Embryonic facial prominence (tissue), 1 donor: Measurements from ENCODE around the gene RABL3.
"Not testable (repeated sequence)": the region's sequence is repeated elsewhere in the genome, so short reads cannot be mapped to it uniquely, and the experiment has no call there.

ENCODE experiments used
- DNase-seq: peaks from one replicate; pipeline ENCODE4 v3.0.0-alpha.2; 2016; ENCODE audit errors: extremely low spot score

The RABL3 gene

DNA sequence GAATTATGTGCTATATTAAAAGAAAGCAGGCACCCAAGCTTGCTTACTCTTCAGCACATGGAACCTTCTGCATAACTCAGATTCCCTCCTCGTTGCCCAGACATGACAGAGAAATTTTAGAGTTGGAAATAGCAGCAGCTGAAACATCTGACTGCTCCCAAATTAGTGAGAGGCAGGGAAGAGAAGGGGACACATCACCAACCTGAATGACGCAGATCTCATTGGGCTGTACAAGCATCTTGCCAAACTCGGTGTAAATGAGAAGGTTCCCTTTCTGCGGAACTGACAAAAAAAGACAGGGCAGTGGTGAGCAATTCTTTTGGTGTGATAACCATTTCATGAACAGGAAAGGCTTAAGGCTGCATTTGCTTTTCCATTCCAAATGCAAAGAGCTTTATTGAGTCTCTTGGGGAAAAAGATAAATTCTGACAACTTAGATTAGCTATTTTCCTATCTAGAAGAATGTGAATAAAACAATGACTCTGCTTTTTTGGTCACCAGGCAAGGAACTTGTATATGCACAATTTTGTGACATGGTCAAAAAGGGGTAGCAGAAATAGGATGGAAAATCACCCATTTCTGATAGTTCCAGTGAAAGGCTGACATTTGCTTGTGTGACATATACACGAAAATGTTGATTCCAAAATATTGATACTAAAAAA lies 95.4 kb downstream of the RABL3 start:
- DNase-seq = no peak

DNA sequence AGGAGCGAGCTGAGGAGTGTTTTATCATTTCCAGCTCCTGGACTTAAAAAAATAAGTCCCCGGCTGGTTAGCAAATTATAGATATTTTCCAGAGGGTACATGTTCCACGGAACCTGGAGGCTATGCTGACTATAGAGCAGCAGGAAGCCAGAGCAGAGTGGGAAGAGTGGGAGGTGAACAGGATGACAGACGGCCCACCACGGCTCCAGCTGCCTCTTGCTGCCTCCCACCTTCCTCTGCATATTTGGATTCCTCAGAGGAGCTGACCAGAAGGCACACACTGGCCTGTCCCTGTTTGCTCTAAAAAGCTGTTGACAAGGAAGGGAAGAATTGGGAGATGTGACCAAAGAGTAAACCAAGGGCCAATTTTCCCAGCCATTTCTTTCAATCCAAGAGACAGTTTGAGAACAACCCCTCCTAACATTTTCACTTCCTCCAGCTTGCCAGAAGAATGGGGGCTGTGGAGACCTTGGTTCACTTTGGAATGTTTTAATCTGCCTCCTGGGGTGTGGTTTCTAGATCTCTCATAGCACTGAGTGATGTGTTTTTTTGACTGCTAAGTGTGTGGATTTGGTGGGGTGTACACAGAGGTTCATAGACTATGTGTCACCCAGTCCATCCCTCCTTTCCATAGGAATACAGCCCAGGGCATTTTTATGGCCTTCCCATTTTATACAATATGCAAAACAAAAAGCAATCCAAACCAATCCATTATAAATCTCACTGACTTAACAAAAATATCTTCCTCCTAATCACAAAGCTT lies 97.1 kb downstream of the RABL3 start:
- DNase-seq = no peak

DNA sequence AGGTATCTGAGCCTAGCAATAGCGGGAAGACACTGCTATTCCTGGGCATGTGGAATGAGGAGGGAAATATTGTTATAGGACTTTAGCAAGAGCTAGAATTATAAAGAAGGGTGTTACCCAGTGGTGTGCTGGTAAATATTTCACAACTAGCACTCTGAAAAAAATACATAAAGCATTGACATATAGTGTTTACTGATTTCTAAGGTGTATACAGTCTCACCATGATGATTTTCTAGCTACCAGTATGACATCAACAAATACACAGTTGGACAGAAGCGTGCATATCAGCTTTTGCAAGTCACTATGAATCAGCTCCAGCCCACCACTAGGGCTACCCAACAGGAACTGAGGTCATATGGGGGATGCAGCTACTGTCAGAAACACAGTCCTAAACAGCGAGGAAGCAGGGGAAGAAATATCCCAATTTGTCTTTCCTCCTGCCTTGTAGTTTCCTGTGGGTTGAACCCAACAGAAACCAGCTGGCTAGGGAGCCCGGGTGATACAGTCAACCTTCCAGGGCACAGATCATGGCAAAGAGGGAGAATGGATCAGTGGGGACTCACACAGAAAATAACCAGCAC lies 99.9 kb downstream of the RABL3 start:
- no peak for DNase-seq

DNA sequence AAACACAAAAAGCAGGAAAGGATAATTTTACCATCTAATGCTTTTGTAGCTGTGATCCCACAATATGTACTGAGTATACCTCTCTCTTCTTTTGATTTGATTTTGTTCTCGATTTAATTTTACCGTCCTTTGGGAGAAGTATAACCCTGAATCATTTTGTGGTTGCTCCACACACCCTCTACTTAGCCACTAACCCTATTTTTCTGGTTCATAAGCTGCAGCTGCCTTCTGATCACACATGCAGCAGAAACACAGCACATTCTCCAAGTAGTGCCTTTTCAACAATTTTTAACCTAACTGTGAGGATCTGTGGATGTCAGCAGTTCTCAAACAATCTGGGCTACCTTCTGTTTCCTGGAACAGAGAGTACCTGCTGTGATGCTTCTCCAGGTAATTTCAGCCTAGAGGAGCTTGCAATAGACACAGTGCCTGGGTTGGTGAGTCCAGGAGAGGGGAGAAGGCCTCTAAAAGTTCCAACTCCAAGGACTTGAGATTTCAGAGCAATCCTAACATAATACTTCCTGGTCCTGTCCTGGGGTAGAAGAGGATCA lies 100.5 kb downstream of the RABL3 start:
- no peak for DNase-seq

DNA sequence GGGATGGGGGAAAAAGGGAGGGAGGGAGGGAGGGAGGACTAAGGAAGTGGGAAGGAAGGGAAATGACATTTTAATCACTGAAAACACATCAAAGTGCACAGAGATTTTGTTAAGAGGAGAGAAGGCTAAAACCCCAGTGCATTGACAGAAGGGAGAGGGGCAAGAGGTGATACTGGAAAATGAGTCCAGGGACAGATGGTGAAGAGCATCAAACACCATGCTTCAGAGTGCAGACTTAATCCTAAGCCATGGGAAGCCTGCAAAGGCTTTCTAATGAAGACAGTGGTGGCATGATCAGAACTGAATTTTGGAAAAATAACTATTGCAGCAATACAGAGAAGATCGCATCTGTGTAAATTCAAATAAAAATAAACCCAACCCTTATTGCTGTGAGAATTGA lies 102.1 kb downstream of the RABL3 start:
- DNase-seq = no peak

DNA sequence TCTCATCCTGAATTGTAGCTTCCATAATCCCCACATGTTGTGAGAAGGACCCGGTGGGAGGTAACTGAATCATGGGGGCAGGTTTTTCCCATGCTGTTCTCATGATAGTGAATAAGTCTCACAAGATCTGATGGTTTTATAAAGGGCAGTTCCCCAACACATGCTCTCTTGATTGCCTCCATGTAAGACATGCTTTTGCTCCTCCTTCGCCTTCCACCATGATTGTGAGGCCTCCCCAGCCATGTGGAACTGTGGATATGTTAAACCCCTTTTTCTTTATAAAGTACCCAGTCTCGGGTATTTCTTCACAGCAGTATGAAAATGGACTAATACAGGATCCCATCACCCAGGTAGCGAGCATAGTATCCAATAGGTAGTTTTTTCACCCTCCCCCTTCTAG lies 103.5 kb downstream of the RABL3 start:
- DNase-seq = not testable (repeated sequence)

DNA sequence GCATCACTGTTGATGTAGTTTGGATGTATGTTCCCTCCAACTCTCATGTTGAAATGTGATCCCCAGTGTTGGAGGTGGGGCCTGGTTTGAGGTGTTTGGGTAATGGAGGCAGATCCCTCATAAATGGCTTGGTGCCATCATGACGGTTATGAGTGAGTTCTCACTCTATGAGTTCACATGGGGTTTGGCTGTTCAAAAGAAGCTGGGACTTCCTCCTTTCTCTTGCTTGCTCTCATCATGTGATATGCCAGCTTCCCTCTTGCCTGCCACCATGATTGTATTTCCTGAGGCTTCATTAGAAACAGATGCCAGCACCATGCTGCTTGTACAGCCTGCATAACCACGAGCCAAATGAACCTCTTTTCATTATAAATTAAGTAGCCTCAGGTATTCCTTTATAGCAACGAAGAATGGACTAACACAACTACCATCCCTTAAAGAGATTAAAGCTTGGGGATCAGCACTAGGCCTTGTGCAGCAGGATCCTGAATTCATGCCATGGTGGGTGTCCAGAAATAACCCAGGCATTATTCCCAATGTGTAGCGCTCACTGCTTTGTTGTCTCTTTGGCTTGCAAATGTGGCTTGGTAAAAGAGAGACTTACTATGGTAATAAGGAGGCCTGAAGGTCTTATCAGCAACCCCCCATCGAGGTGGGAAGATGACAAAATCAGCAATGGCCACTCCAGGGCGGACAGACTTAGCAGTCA lies 104.3 kb downstream of the RABL3 start:
- DNase-seq = no peak

DNA sequence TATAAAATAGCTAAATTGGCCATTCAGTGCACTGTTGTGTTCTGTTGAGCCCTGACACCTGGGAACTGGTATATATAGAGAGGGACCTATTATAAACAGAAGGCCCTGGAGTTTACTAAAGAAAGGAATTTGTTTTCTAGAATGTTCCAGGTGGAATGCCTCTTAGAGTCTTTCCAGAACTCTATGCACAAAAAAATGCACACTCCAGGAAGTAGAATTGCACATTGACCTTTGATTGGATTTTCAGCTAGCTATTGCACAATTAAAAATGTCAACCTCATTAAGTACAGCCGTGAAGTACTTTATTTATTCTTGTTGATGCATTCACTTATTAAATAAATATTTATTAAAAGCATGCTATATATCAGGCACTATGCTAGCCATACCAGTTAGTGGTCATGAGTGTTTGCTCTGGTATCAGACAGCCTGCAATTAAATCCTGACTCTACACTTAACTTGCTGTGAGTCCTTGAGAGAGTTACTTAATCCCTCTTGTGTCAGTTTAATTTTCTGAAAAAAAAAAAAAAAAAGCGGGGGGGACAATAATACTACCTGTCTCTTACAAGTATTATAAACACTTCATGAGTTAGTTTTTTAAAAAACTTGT lies 105.4 kb downstream of the RABL3 start:
- DNase-seq = no peak
